Glutamatergic neuron (in vitro differentiated cells): ENCODE data around the gene ZNF319. TPM values are rescaled to one million over a fixed set of nuclear protein-coding genes. Genes with fewer than 3 reads are reported as not detected.

Experiments used
- DNase-seq: peaks from one replicate; pipeline ENCODE4 v3.0.0; 2022
- H3K27ac Mint-ChIP-seq: one replicate; pipeline ENCODE4 v1.8.0; 2020; ENCODE audit warnings: mild to moderate bottlenecking, mixed read lengths, inconsistent platforms; ENCODE audit not compliant: unreplicated experiment
- H3K27me3 Mint-ChIP-seq: one replicate; pipeline ENCODE4 v1.8.0; 2020; ENCODE audit warnings: mild to moderate bottlenecking, moderate library complexity, mixed read lengths, inconsistent platforms; ENCODE audit not compliant: unreplicated experiment
- H3K36me3 Mint-ChIP-seq: one replicate; pipeline ENCODE4 v1.8.0; 2020; ENCODE audit warnings: mild to moderate bottlenecking, mixed read lengths, inconsistent platforms; ENCODE audit not compliant: unreplicated experiment
- H3K4me1 Mint-ChIP-seq: one replicate; pipeline ENCODE4 v1.8.0; 2020; ENCODE audit warnings: mild to moderate bottlenecking, low read depth, mixed read lengths, inconsistent platforms; ENCODE audit not compliant: unreplicated experiment
- H3K4me3 Mint-ChIP-seq: one replicate; pipeline ENCODE4 v1.8.0; 2020; ENCODE audit warnings: mild to moderate bottlenecking, mixed read lengths, inconsistent platforms; ENCODE audit not compliant: unreplicated experiment
- H3K9me3 Mint-ChIP-seq: one replicate; pipeline ENCODE4 v1.8.0; 2020; ENCODE audit warnings: mild to moderate bottlenecking, moderate library complexity, mixed read lengths, inconsistent platforms; ENCODE audit not compliant: unreplicated experiment
- CTCF ChIP-seq: fragments of 200-600 bp; sonication (generic); IDR thresholded peaks from one replicate; pipeline ENCODE4 v1.5.0; 2021; ENCODE audit not compliant: partially characterized antibody, unreplicated experiment
- total RNA-seq: library from RNA; stranded (reverse); fragmentation: NEBNext Ultra II Directional; extraction: Animal tissue kit (Norgen Biotek cat#: 25700); gene quantifications from one replicate; pipeline ENCODE4 v1.2.1, GENCODE V29; 2021; ENCODE audit not compliant: unreplicated experiment

Gene ZNF319
- total RNA-seq, 1 donor from 2014 or later: 13.9 TPM

- Mint-ChIP-seq H3K36me3 (peaks cover 9% of the 10 kb centered on the region), H3K27me3 (peaks cover 7% of the 10 kb centered on the region), H3K27ac (no peak overlapping the region), H3K9me3 (peaks cover 13% of the 10 kb centered on the region), H3K4me1 (peaks cover 38% of the 10 kb centered on the region), H3K4me3 (peak overlapping the region; percentile 46)
- no peak for TF ChIP-seq CTCF
- DNase-seq: no peak
These were observed 33.7 kb upstream of the ZNF319 start for GRCh38 chr16:58034128-58034685.

GRCh38 chr16:58032710-58033293 is 32.3 kb upstream of the ZNF319 start:
- peaks cover 12% of the 10 kb centered on the region for H3K9me3 Mint-ChIP-seq
- peaks cover 4% of the 10 kb centered on the region for H3K36me3 Mint-ChIP-seq
- peaks cover 43% of the 10 kb centered on the region for H3K4me1 Mint-ChIP-seq
- H3K4me3 Mint-ChIP-seq: peak overlapping the region; percentile 76
- H3K27me3 Mint-ChIP-seq: peaks cover 10% of the 10 kb centered on the region
- no peak for TF ChIP-seq CTCF
- DNase-seq: peak; percentile 78
- H3K27ac Mint-ChIP-seq: peak overlapping the region; percentile 70

- Mint-ChIP-seq H3K4me3 (no peak overlapping the region), H3K4me1 (peaks cover 36% of the 10 kb centered on the region), H3K36me3 (no peaks in the 10 kb centered on the region), H3K27me3 (peaks cover 11% of the 10 kb centered on the region), H3K9me3 (peaks cover 6% of the 10 kb centered on the region), H3K27ac (no peak overlapping the region)
- TF ChIP-seq CTCF: no peak
- no peak for DNase-seq
These were observed 30.7 kb upstream of the ZNF319 start for GRCh38 chr16:58031016-58031800.

- Mint-ChIP-seq H3K27me3 (peaks cover 11% of the 10 kb centered on the region), H3K4me1 (peaks cover 33% of the 10 kb centered on the region), H3K4me3 (peak overlapping the region; percentile 50), H3K36me3 (no peaks in the 10 kb centered on the region), H3K27ac (no peak overlapping the region), H3K9me3 (peaks cover 3% of the 10 kb centered on the region)
- no peak for DNase-seq
- no peak for TF ChIP-seq CTCF
These were observed 29.8 kb upstream of the ZNF319 start for GRCh38 chr16:58030136-58030840.
